Pancreas (tissue), 10 donors: ENCODE results near the gene CTTNBP2NL. TPM values are rescaled to one million over a fixed set of nuclear protein-coding genes. Genes with fewer than 3 reads are reported as not detected.

Source experiments
- ATAC-seq, 4 donors: fragments of 200-7000 bp; cut with Tn5 transposase; one replicate each; pipeline versions ENCODE4 v1.8.0 to v1.9.1; 2020; ENCODE audit warnings: mild to moderate bottlenecking in 4 of 4, moderate library complexity in 4 of 4
- DNase-seq, 6 donors: peaks; one replicate each; pipeline ENCODE4 v3.0.0-alpha.2; 2020
- FAIRE-seq: peaks from 2 replicates; lab custom pipeline; 2012; peaks lifted over from hg19 to GRCh38; lab: Jason Lieb, UNC
- H3K27ac ChIP-seq, 4 donors: fragments of 200-600 bp; sonication (generic); 1 replicate in 3 of 4; 2 replicates in 1 of 4; pipeline versions ENCODE4 v1.5.0 to v1.8.0; 2020
- H3K27me3 ChIP-seq, 4 donors: fragments of 200-600 bp; one replicate each; pipeline ENCODE4 v1.8.0; 2021
- H3K36me3 ChIP-seq, 3 donors: fragments of 200-600 bp; sonication (generic) in 1 of 3; one replicate each; pipeline versions ENCODE4 v1.5.0 to v1.8.0; 2020 to 2021
- H3K4me1 ChIP-seq, 3 donors: fragments of 200-600 bp; one replicate each; pipeline ENCODE4 v1.8.0; 2021
- H3K4me3 ChIP-seq, 4 donors: fragments of 200-600 bp; sonication (generic) in 2 of 4; one replicate each; pipeline versions ENCODE4 v1.5.0 to v1.8.0; 2020 to 2021
- H3K9me3 ChIP-seq, 4 donors: fragments of 200-600 bp; one replicate each; pipeline ENCODE4 v1.8.0; 2021
- CTCF ChIP-seq, 4 donors: fragments of 200-600 bp; sonication (generic) in 3 of 4; IDR thresholded peaks; one replicate each; pipeline versions ENCODE4 v1.5.0 to v1.8.0; 2021; ENCODE audit warnings: antibody characterized with exemption in 4 of 4
- WGBS, 2 donors: extraction: QIAGEN DNeasy Blood & Tissue Kit; methylation state at CpG; one replicate each; pipeline ENCODE4 v1.1.7; 2013; 5-methylcytosine and 5-hydroxymethylcytosine counted together
- intact Hi-C, 3 donors: fragments of 100-400 bp; cut with DNase I; formaldehyde crosslinking; loops; one replicate each; pipeline versions ENCODE4 v1.11.1 to v1.14.2; 2022
- polyA plus RNA-seq, 2 donors: library from polyadenylated mRNA; stranded (reverse); fragments of 200-250 nt; gene quantifications; one replicate each; pipeline ENCODE4 v1.2.3, GENCODE V29; 2013
- total RNA-seq, 6 donors: library from RNA; stranded (reverse); fragmentation: NEBNext Ultra II Directional in 4 of 6; extraction: Animal tissue kit (Norgen Biotek cat#: 25700) in 4 of 6; gene quantifications; one replicate each; pipeline versions ENCODE4 v1.2.1 to v1.2.4, GENCODE V29; 2021 to 2023
- donor health status: healthy with polysubstance abuse.
- donor health status: DM: no; HTN: no; CAD: no; lungs with moderate emphysema.
- donor health status: DM: no; HTN: no; CAD: no.
- donor health status: control.
- donor health status: control.
- donor health status: Bipolar disorder and iron deficiency.
- donor health status: DM: yes; HTN: yes; CAD: no.
- donor health status: DM: no; HTN: no; CAD: no.
- donor health status: DM: no; HTN: no; CAD: no.
- donor health status: DM: yes; HTN: yes; CAD: no.

CTTNBP2NL gene
- total and polyA plus RNA-seq, 8 donors, result 2.8 to 24.0 (median 5.8) TPM

GRCh38 chr1:112375701-112376100, 20.3 kb upstream of the CTTNBP2NL start:
- Histone ChIP-seq H3K9me3 (no peaks in the 10 kb centered on the region), H3K4me1 (peaks cover 0 to 9% (median 4%) of the 10 kb centered on the region in 3 donors), H3K36me3 (no peaks in the 10 kb centered on the region), H3K27me3 (no peaks in the 10 kb centered on the region), H3K27ac (peak overlapping the region in 1 of 4 donors; percentile 5), H3K4me3 (no peak overlapping the region)
- WGBS, 2 donors, result 14 to 21% methylated on average over 1 of the region's 1 CpG
- DNase-seq (no peak), FAIRE-seq (no peak), ATAC-seq (peak; percentile 60 to 77 (median 65))
- intact Hi-C loops, result no loop called here
- no peak for TF ChIP-seq CTCF (IDR thresholded peaks at IDR 0.05)

GRCh38 chr1:112380356-112380755, 15.7 kb upstream of the CTTNBP2NL start:
- FAIRE-seq, result no peak
- no peak for ATAC-seq
- no peaks in the 10 kb centered on the region for H3K9me3 ChIP-seq
- DNase-seq, result no peak
- H3K27me3 ChIP-seq, result no peaks in the 10 kb centered on the region
- no peak overlapping the region for H3K27ac ChIP-seq
- intact Hi-C loops, result no loop called here
- 86 to 88% methylated on average over 1 of the region's 1 CpG for WGBS, 2 donors
- H3K36me3 ChIP-seq, result no peaks in the 10 kb centered on the region
- peaks cover 0 to 10% (median 3%) of the 10 kb centered on the region in 3 donors for H3K4me1 ChIP-seq
- H3K4me3 ChIP-seq, result no peak overlapping the region
- TF ChIP-seq CTCF (IDR thresholded peaks at IDR 0.05), result no peak

- no peaks in the 10 kb centered on the region for H3K36me3 ChIP-seq
- H3K4me3 ChIP-seq, result no peak overlapping the region
- no peak for FAIRE-seq
- no peak for DNase-seq
- ATAC-seq, result peak in 2 of 4 donors; percentile 55 to 59
- H3K27me3 ChIP-seq, result no peaks in the 10 kb centered on the region
- intact Hi-C loops, result no loop called here
- TF ChIP-seq CTCF (IDR thresholded peaks at IDR 0.05), result no peak
- peaks cover 0 to 4% (median 0%) of the 10 kb centered on the region in 3 donors for H3K4me1 ChIP-seq
- no peak overlapping the region for H3K27ac ChIP-seq
- no peaks in the 10 kb centered on the region for H3K9me3 ChIP-seq
- WGBS, 2 donors, result 56 to 88% methylated on average over 2 of the region's 2 CpGs
Observed at GRCh38 chr1:112381324-112382076, 14.5 kb upstream of the CTTNBP2NL start.

DNA sequence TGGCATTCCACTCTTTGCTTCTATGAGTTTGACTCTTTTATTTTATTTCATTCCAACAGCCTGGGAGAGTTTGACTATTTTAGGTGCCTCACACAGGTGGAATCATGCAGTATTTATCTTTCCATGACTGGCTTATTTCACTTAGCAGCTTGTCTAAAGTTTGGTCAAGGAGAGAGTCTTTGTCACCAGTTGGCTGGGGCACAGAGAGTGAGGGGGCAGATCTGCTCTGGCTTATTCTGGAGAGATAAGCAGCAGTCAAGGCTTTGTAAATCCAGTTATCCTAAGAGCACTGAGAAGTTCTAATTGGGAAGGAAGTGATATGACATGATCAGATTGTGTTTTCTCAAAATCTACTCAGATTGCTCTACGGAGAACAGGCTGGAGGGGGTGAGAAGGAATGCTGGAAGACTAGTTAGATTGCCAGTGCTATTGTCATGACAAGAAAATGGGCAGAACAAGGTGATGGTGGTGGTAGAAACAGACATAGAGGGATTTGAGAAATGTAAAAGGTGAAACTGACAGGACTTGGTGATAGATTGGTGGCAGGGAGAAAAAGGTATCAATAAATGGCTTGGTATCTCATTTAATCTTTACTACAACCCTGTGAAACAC, 12.1 kb upstream of the CTTNBP2NL start:
- WGBS, 2 donors, result 19 to 21% methylated on average over 1 of the region's 1 CpG
- Histone ChIP-seq H3K4me3 (no peak overlapping the region), H3K36me3 (no peaks in the 10 kb centered on the region), H3K4me1 (peaks cover 0 to 4% (median 0%) of the 10 kb centered on the region in 3 donors), H3K27me3 (no peaks in the 10 kb centered on the region), H3K27ac (peak overlapping the region in 3 of 4 donors; percentile 42 to 69 (median 66)), H3K9me3 (no peaks in the 10 kb centered on the region)
- intact Hi-C loops, result no loop called here
- no peak for TF ChIP-seq CTCF (IDR thresholded peaks at IDR 0.05)
- DNase-seq (peak in 4 of 6 donors; percentile 36 to 71 (median 59)), FAIRE-seq (no peak), ATAC-seq (peak; percentile 81 to 88 (median 86))
